GM19043 (cell line): ENCODE results near the gene ATXN1.
"Not testable (repeated sequence)": the region's sequence is repeated elsewhere in the genome, so short reads cannot be mapped to it uniquely, and the experiment has no call there.

ENCODE experiments used
- ATAC-seq: cut with Tn5 transposase; IDR thresholded peaks from one replicate; pipeline ENCODE4 v1.9.1; 2021; ENCODE audit warnings: low read depth; ENCODE audit not compliant: unreplicated experiment

ATXN1 gene

GRCh38 chr6:16760516-16761470 is at the start of gene ATXN1:
Gene ATXN1 (minus strand): TSS chr6:16761460.
- ATAC-seq, result no peak

- no peak for ATAC-seq
Measured at GRCh38 chr6:16810411-16810810, 49.2 kb upstream of the ATXN1 start.

GRCh38 chr6:16809753-16810358 is 48.6 kb upstream of the ATXN1 start:
- no peak for ATAC-seq

- ATAC-seq, result no peak
Measured at GRCh38 chr6:16807956-16808355, 46.7 kb upstream of the ATXN1 start.

- ATAC-seq, result no peak
Measured at GRCh38 chr6:16806363-16806762, 45.1 kb upstream of the ATXN1 start.

GRCh38 chr6:16805243-16805950 is 44.1 kb upstream of the ATXN1 start:
- no peak for ATAC-seq

GRCh38 chr6:16804546-16805242 is 43.4 kb upstream of the ATXN1 start:
- no peak for ATAC-seq

- no peak for ATAC-seq
Measured at GRCh38 chr6:16803294-16804200, 42.3 kb upstream of the ATXN1 start.

GRCh38 chr6:16802071-16802470 is 40.8 kb upstream of the ATXN1 start:
- ATAC-seq, result no peak

GRCh38 chr6:16800942-16801341 is 39.7 kb upstream of the ATXN1 start:
- ATAC-seq, result no peak

GRCh38 chr6:16800341-16800740 is 39.1 kb upstream of the ATXN1 start:
- ATAC-seq, result no peak

GRCh38 chr6:16799279-16800193 is 38.3 kb upstream of the ATXN1 start:
- ATAC-seq, result no peak

- no peak for ATAC-seq
Measured at GRCh38 chr6:16793828-16794412, 32.7 kb upstream of the ATXN1 start.

- ATAC-seq, result no peak
Measured at GRCh38 chr6:16789329-16790038, 28.2 kb upstream of the ATXN1 start.

GRCh38 chr6:16787128-16787682 is 25.9 kb upstream of the ATXN1 start:
- no peak for ATAC-seq

- no peak for ATAC-seq
Measured at GRCh38 chr6:16785496-16785895, 24.2 kb upstream of the ATXN1 start.

- not testable (repeated sequence) for ATAC-seq
Measured at GRCh38 chr6:16784957-16785356, 23.7 kb upstream of the ATXN1 start.
